Measurements from ENCODE around the gene TTR.

- TF ChIP-seq, protein P1, sequence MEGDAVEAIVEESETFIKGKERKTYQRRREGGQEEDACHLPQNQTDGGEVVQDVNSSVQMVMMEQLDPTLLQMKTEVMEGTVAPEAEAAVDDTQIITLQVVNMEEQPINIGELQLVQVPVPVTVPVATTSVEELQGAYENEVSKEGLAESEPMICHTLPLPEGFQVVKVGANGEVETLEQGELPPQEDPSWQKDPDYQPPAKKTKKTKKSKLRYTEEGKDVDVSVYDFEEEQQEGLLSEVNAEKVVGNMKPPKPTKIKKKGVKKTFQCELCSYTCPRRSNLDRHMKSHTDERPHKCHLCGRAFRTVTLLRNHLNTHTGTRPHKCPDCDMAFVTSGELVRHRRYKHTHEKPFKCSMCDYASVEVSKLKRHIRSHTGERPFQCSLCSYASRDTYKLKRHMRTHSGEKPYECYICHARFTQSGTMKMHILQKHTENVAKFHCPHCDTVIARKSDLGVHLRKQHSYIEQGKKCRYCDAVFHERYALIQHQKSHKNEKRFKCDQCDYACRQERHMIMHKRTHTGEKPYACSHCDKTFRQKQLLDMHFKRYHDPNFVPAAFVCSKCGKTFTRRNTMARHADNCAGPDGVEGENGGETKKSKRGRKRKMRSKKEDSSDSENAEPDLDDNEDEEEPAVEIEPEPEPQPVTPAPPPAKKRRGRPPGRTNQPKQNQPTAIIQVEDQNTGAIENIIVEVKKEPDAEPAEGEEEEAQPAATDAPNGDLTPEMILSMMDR (IDR thresholded peaks at IDR 0.05): no peak
- TF ChIP-seq POLR2A (IDR thresholded peaks at IDR 0.05): no peak
Observed at GRCh38 chr18:31576670-31577069, 15.0 kb upstream of the TTR start.

All from testis (tissue), 2 donors.